Cerebellar cortex (tissue), 1 donor: ENCODE results near the gene ZNF527.
"Not testable (repeated sequence)": the region's sequence is repeated elsewhere in the genome, so short reads cannot be mapped to it uniquely, and the experiment has no call there.

Experiments
- DNase-seq: peaks from one replicate; pipeline ENCODE4 v3.0.0-alpha.2; 2015; ENCODE audit warnings: low spot score

The ZNF527 gene

GRCh38 chr19:37370880-37371661, at the start of gene ZNF527:
Gene ZNF527, plus strand, starts transcription at chr19:37371099. Its CDS starts 3,100 bp downstream, at chr19:37374199.
- peak; percentile 98 for DNase-seq

GRCh38 chr19:37329686-37330085, 41.2 kb upstream of the ZNF527 start:
- DNase-seq: peak; percentile 10

DNA sequence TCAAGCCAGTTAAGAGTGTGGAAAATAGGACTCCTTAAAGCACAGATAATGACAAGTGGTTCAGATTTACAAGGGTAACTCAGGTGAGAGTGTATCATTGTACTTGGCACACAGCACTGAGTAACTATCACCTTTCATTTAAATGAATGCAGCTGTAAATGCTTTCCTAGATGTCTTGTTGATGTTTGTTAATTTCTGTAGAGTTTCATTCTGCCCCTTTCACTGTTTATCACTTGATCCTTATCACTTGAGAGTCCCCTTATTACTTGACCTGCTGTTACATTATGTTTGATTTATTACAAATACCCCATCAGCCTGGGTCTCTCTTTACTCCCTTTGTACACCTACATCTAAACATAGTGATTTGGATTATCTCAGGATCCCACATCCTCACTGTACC, 38.1 kb upstream of the ZNF527 start:
- no peak for DNase-seq

- DNase-seq: no peak
Observed at GRCh38 chr19:37333457-37333856, 37.4 kb upstream of the ZNF527 start.

DNA sequence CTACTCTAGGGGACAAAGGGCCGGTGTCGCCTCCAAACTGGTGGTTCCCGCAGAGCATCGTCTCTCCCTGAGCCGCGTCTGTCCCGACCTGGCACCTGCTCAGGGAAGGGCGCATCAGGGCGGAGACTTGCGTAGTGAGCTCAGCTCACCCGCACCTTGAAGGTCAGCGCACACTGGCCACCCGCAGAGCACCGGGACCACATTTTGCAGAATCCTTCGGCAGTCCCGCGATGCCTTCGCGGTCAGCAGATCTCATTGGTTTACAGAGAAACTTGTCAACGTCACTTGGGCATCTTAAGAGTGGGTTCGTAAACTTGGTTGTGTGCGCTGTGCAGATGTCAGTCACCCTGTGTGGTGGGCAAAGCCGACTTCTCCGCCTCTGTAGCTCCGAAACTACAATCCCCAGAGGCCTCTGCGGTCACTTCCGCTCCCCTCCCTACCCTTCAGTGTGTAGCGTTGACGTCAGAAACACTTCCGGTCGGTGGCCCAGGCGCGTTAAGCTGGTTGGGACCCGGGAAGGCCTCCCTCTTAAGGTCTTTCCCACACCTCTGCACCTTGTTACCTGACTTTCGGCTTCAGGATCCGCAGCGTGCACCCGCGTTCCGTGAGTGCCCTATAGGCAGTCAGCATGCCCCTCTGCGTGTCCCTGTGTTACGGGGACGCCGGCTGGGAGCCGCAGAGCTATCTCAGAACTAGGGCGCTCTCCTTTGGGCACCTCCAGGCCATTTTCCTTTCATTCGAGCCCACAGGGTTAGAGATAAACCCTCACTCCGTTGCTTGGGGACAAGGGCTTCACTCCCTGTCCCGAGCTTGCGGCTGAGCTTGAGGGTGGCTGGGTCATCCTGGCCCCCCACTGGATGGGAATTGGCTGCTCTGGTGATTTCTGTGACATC, 36.5 kb upstream of the ZNF527 start:
- DNase-seq: peak; percentile 98

GRCh38 chr19:37342753-37343152, 28.1 kb upstream of the ZNF527 start:
- DNase-seq: no peak

DNA sequence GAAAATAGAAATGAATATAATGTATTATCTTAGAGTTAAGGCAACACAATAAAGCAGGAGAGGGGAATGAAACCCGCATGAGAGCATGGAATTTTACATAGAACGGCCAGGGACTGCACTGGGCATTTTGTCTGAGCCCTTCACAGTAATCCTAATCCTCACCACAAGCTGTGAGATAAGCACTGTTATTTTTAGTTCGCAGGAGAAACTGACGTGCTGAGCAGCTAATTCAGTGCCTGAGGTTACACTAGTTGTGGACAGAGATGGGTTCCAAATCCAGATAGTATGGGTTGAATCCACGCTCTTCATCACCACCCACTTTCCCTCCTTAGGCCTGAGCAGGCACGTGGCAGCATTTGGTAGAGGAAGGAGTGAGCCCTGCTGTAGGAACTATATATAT, 24.8 kb upstream of the ZNF527 start:
- peak; percentile 59 for DNase-seq

GRCh38 chr19:37348060-37348459, 22.8 kb upstream of the ZNF527 start:
- DNase-seq: no peak

DNA sequence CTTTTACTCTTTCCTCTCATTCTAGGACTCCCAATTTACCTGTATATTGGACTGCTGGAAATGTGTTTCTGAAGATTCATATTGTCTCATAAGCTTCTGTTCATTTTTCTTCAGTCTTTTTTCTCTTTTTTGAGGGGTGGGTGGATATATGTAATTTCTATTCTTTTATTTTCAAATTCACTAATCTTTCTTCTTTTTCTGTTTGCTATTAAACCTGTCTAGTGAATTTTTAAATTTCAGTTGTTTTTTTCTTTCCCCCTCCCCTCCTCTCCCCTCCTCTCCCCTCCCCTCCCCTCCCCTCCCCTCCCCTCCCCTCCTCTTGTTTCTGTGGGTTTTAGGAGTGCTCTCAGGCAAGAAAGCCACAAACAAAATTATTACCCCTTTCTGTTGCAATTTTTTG, 16.9 kb upstream of the ZNF527 start:
- DNase-seq: no peak

- DNase-seq: no peak
Observed at GRCh38 chr19:37355901-37356300, 15.0 kb upstream of the ZNF527 start.

- no peak for DNase-seq
Observed at GRCh38 chr19:37361994-37362393, 8.9 kb upstream of the ZNF527 start.

DNA sequence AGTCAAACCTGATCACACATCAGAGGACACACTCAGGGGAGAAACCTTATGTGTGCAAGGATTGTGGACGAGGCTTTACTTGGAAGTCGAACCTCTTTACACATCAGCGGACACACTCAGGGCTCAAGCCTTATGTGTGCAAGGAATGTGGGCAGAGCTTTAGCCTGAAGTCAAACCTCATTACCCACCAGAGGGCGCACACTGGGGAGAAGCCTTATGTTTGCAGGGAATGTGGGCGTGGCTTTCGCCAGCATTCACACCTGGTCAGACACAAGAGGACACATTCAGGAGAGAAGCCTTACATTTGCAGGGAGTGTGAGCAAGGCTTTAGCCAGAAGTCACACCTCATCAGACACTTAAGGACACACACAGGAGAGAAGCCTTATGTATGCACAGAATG, 8.2 kb upstream of the ZNF527 start:
- DNase-seq: no peak

DNA sequence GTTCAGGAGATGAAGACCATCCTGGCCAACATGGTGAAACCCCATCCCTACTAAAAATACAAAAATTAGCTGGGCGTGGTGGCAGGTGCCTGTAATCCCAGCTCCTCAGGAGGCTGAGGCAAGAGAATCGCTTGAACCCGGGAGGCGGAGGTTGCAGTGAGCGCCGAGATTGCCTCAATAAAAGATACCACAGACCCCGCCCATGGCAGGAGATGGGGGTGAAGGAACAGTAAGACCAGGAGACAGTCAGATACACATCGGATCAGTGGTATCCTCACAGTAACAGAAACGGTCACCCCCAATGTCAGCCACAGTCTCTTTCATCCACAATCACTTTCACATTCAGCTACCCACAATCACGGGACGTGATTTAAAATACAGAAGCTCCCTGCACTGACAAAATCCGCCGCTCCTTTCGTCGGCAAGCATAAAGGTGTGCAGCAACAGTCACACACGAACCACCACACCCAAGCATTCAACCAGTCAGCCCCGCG, 466 bp upstream of the ZNF527 start:
- DNase-seq: not testable (repeated sequence)

DNA sequence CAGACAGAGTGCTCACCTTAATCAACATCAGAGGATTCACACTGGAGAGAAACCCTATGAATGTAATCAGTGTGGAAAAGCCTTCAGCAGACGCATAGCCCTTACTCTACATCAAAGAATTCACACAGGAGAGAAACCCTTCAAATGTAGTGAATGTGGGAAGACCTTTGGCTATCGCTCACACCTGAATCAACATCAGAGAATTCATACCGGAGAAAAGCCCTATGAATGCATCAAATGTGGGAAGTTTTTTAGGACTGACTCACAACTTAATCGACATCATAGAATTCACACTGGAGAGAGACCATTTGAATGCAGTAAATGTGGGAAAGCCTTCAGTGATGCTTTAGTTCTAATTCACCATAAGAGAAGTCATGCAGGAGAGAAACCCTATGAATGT, 18.3 kb downstream of the ZNF527 start:
- DNase-seq: no peak

DNA sequence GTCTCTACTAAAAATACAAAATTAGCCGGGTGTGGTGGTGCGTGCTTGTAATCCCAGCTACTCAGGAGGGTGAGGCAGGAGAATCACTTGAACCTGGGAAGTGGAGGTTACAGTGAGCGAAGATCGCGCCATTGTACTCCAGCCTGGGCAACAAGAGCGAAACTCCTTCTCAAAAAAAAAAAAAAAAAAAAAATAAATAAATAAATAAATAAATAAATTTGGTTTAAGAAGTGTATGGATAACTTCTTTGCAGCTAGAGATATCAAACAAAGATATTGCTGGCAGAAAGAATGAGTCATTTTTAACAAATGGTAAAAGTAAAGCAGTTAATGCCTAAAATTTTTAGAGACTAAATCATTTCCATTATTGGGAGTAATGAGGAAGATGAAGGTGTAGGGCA, 20.5 kb downstream of the ZNF527 start:
- not testable (repeated sequence) for DNase-seq

DNA sequence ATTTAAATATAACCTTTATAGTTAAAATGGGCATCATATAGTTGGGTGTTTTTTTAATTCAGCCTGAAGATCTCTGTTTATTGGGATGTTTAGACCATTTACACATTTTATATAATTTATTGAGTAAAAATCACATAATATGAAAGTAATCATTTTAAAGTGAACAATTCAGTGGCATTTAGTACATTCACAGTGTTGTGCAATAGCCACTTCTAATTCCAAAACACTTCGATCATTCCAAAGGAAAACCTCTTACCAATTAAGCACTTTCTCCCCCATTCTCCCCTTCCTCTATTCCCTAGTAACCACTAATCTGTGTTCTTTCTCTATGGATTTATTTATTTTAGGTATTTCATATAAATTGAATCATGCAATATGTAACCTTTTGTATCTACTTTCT, 30.2 kb downstream of the ZNF527 start:
- DNase-seq: no peak

DNA sequence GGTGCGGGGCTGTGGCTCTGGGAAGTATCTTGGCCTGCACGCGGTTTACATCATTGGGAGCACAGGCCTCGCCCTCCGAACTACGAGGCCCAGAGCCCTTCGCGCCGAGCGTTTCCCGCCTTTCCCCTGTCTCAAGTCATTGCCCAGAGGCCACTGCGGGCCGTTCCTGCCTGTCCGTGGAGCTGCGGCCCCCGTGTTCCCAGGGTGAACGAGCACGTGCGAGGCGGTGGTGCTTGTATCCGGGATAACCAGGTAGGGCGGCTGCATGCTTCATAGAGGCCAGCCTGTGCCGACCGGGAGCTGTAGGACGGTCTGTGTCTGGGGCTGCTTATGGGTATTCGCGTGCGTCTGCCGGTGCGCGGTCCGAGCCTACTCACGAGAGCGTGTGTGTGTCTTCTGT, 32.5 kb downstream of the ZNF527 start:
- DNase-seq: no peak

DNA sequence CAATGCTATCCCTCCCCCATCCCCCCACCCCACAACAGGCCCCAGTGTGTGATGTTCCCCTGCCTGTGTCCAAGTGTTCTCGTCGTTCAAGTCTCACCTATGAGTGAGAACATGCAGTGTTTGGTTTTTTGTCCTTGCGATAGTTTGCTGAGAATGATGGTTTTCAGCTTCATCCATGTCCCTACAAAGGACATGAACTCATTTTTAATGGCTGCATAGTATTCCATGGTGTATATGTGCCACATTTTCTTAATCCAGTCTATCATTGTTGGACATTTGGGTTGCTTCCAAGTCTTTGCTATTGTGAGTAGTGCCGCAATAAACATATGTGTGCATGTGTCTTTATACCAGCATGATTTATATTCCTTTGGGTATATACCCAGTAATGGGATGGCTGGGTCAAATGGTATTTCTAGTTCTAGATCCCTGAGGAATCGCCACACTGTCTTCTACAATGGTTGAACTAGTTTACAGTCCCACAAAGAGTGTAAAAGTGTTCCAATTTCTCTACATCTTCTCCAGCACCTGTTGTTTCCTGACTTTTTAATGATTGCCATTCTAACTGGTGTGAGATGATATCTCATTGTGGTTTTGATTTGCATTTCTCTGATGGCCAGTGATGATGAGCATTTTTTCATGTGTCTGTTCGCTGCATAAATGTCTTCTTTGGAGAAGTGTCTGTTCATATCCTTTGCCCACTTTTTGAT, 35.4 kb downstream of the ZNF527 start:
- not testable (repeated sequence) for DNase-seq

GRCh38 chr19:37412700-37413099, 41.8 kb downstream of the ZNF527 start:
- no peak for DNase-seq

GRCh38 chr19:37413313-37414084, 42.6 kb downstream of the ZNF527 start:
- DNase-seq: peak; percentile 1
